Gastroesophageal sphincter (tissue), 3 donors: Measurements from ENCODE around the gene GOLGA8B.
"Not testable (repeated sequence)": the region's sequence is repeated elsewhere in the genome, so short reads cannot be mapped to it uniquely, and the experiment has no call there.

Experiments
- EP300 ChIP-seq: sonication (generic); formaldehyde crosslinking; IDR thresholded peaks from one replicate; pipeline ENCODE4 v1.6.1; 2017; ENCODE audit warnings: antibody characterized with exemption, mild to moderate bottlenecking
- POLR2A ChIP-seq, 2 donors: fragments of 450-650 bp; IDR thresholded peaks; one replicate each; pipeline ENCODE4 v1.6.1; 2017; ENCODE audit warnings: antibody characterized with exemption in 2 of 2, mild to moderate bottlenecking in 2 of 2, moderate library complexity in 1 of 2
- POLR2AphosphoS5 ChIP-seq: sonication (generic); formaldehyde crosslinking; IDR thresholded peaks from one replicate; pipeline ENCODE4 v1.6.1; 2017; ENCODE audit warnings: antibody characterized with exemption
- TF ChIP-seq, protein P1 (sequence below), 4 experiments: fragments of 200-600 bp in 2 of 4; fragments of 450-650 bp in 2 of 4; sonication (generic) in 1 of 4; IDR thresholded peaks; one replicate each; pipeline ENCODE4 v1.5.1; 2017 to 2019; ENCODE audit warnings: antibody characterized with exemption in 4 of 4, mild to moderate bottlenecking in 2 of 4, moderate library complexity in 2 of 4

DNA sequence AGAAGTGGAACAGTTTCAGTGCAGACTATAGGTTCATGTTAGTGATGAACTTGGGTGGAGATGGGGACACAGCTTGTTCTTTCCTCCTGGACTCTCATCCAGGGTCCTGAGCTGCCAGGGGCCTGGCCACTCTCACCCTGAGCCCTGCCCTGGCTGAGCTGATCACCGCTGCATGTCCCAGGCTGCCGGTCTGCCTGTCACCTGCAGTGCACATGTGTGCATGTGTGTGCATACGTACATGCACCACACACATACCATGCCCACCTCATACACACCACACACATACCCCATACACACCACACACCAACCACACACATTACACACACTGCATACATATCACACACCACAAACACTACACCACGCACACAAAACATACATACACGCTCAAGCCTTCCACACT lies 29.3 kb downstream of the GOLGA8B start:
- TF ChIP-seq, protein P1, sequence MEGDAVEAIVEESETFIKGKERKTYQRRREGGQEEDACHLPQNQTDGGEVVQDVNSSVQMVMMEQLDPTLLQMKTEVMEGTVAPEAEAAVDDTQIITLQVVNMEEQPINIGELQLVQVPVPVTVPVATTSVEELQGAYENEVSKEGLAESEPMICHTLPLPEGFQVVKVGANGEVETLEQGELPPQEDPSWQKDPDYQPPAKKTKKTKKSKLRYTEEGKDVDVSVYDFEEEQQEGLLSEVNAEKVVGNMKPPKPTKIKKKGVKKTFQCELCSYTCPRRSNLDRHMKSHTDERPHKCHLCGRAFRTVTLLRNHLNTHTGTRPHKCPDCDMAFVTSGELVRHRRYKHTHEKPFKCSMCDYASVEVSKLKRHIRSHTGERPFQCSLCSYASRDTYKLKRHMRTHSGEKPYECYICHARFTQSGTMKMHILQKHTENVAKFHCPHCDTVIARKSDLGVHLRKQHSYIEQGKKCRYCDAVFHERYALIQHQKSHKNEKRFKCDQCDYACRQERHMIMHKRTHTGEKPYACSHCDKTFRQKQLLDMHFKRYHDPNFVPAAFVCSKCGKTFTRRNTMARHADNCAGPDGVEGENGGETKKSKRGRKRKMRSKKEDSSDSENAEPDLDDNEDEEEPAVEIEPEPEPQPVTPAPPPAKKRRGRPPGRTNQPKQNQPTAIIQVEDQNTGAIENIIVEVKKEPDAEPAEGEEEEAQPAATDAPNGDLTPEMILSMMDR (IDR thresholded peaks at IDR 0.05): not testable (repeated sequence)
- not testable (repeated sequence) for TF ChIP-seq POLR2A (IDR thresholded peaks at IDR 0.05); POLR2AphosphoS5; EP300
